HG02759 (cell line): ENCODE measurements around the gene CXCL10.
"Not testable (repeated sequence)": the region's sequence is repeated elsewhere in the genome, so short reads cannot be mapped to it uniquely, and the experiment has no call there.

Experiments
- ATAC-seq: cut with Tn5 transposase; IDR thresholded peaks from one replicate; pipeline ENCODE4 v1.9.1; 2021; ENCODE audit warnings: mild to moderate bottlenecking, moderate library complexity; ENCODE audit not compliant: unreplicated experiment

The CXCL10 gene

GRCh38 chr4:76023389-76023788 lies at the start of gene CXCL10:
TSS of gene CXCL10 (minus strand) at chr4:76023497. CDS start at chr4:76023431, 66 bp downstream.
- ATAC-seq = no peak

- ATAC-seq = no peak
Observed at GRCh38 chr4:76072760-76073159, 49.5 kb upstream of the CXCL10 start.

DNA sequence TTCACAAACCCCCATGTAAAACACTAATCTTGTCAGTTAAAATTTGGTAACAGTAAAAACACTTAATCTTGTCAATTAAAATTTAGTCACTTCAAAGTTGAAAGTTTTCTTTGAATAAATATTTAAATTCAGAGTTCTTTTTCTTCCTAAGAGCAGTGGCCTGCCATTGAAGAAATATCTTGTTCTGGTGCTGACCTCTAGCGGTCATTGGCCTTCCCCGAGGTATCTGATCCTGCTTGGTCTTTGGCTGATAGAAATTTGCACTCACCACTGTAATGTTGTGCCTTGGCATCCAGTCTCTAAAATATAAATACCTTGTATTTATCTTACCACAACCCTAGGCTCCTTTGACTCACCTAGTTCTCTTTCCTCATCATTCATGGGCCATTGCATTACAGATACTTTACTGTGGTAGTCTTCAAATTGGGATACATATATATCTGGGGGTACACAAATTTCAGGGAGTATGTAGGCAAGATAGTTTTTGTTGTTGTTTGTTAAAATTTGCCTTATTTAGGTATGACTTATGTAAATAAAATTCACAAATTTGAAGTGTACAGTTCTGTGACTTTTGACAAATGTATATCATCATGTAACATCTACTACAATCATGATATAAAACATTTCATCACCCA lies 44.5 kb upstream of the CXCL10 start:
- ATAC-seq = peak; percentile 88

GRCh38 chr4:76066546-76066945 lies 43.2 kb upstream of the CXCL10 start:
- ATAC-seq = no peak

DNA sequence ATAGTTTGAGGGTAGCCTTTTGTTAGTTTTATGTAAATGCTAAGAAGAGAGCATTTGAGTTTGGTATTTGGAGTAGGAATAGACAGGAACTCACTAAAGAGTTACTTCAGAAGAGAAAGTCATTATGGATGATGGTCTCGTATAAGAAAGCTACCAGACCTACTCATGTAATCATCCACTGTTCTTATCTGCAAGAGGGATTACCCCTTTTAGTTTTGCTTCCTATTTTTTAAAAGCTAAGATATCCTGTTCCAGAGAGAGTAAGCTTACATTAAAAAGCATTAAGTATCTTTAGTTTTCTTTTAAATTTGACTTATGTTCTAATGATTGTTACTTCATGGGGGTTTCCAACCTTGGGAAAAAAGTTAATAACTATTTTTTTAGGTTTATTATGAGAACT lies 38.7 kb upstream of the CXCL10 start:
- ATAC-seq = peak; percentile 58

GRCh38 chr4:76061421-76061820 lies 38.1 kb upstream of the CXCL10 start:
- no peak for ATAC-seq

DNA sequence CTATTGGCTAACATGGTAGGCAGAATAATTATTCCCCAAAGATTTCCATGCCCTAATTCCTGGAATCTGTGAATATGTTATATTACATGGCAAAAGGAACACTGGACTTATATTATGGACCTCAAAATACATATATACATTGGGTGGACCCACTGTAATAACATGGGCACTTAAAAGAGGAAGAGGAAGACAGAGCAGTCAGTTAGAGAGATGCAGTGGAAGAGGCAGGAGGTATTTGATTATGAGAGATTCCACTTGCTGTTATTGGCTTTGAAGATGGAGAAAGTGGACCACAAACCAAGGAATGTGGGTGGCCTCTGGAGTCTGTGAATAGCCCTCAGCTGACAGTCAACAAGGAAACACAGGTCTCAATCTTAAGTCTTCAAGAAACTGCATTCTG lies 37.2 kb upstream of the CXCL10 start:
- no peak for ATAC-seq

DNA sequence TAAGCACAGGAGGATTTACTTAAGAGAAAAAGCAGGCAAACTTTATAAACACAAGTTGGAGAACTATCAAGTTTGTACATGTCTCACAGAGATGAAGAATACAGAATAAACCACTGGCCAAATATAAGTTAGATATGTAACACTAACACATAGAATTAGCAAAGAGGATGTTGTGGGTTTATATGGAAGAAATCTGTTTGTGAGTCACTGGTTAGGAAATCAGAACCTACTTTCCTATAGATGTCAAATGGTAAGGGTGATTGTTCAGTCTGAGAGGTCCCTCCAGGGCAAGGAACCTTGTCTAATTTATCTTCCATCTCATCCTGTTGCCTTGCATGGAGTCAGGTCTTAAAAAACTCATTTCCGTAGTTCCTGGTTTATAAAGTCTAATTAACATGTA lies 36.5 kb upstream of the CXCL10 start:
- no peak for ATAC-seq

DNA sequence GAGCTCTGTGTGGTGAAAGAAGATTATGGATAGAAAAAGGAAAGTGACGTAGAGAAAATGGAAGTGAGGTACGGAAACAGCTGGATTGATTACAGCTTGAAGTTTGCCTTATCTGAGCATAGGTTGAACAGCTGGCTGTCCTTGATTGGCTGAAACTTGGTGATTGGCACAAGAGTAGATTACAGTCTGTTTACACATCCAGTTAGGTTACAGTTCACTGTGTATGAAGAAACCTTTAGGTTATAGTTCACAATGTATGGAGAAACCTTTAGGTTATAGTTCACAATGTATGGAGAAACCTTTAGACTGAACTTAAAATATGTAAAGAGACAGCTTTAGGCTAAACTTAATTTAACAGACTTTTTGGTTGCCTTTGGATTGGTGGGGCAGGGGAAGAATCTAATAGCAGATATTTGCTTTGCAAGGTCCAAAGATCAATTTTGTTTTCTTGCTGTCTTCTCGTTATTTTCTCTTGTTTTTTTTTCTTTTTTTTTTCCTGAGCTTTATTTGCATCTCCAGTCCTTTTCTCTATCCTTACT lies 35.7 kb upstream of the CXCL10 start:
- no peak for ATAC-seq

DNA sequence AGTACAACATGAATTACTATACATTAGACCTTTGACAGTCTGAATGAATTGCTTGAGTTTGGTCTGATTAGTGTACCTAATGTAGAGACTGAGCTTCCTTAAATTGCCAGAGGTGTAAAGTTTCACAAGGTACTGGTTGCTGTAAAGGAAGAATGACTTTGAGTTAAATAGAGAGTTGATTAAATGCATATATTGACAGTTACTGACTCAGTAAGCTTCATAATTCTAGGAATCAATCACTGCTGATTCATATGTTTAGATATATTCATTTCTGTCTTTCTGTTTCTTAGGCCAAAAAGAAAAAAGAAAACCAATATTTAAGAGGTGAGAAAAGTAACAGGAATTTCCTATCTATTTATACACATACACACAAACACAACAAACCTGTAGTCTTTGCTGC lies 35.0 kb upstream of the CXCL10 start:
- peak; percentile 46 for ATAC-seq

GRCh38 chr4:76055421-76055820 lies 32.1 kb upstream of the CXCL10 start:
- no peak for ATAC-seq

DNA sequence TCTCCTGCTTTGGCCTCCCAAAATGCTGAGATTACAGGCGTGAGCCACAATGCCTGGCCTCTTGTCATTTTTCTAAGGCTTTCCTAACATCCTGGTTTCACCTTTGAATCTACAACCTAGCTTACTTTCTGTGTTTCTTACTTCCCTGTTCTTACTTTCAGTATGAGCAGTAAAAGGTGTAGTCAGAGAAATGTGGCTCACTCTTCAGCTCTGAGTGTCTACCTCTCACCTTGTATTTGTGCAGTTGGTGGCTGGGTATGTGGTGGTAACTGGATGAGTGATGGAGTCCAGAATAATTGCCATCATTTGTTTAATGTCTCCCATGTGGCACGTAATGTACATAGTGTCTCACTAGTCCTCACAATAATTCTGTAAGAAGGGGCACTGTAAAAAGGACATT lies 31.7 kb upstream of the CXCL10 start:
- peak; percentile 95 for ATAC-seq

DNA sequence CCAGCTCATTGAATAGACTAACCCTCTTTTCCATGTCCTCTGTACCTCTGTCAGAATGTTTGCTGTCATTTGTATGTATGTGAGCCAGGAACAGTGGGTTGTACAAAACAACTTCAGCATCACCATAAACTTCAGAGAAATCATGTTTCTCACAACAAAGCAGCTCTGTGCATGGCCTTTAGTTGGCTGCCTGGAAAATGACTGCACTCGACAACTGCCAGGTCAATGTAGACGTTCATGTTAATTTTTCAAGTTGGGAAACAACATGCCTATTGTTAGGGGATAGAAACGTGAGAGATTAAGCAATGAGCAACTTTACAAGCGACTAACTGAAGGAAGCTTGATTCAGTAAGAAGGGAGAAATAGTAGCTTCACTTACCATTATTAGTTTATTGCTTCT lies 30.4 kb upstream of the CXCL10 start:
- no peak for ATAC-seq

GRCh38 chr4:76050560-76051050 lies 27.3 kb upstream of the CXCL10 start:
- not testable (repeated sequence) for ATAC-seq

DNA sequence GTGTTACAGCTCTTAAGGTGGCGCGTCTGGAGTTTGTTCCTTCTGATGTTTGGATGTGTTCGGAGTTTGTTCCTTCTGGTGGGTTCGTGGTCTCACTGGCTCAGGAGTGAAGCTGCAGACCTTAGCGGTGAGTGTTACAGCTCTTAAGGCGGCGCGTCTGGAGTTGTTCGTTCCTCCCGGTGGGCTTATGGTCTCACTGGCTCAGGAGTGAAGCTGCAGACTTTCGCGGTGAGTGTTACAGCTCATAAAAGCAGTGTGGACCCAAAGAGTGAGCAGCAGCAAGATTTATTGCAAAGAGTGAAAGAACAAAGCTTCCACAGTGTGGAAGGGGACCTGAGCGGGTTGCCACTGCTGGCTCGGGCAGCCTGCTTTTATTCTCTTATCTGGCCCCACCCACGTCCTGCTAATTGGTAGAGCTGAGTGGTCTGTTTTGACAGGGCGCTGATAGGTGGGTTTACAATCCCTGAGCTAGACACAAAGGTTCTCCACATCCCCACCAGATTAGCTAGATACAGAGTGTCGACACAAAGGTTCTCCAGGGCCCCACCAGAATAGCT lies 26.6 kb upstream of the CXCL10 start:
- ATAC-seq = not testable (repeated sequence)

DNA sequence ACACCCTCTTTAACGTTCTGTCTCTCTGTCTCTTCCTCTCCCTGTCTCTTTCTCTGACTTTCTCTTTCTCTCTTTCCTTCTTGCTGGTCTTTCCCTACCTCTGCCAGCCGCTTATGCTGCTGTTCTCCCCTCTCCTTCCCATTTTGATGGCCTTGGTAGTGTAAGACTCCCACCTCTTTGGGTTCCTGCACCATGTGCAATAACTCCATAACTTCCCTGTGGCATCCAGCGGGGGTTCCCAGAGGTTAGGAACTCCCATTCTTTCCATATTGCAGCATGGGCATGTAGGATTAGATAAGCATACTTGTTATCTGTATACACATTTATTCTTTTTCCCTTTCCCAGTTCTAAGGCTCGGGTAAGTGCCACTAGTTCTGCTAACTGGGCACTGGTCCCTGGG lies 21.4 kb upstream of the CXCL10 start:
- not testable (repeated sequence) for ATAC-seq

GRCh38 chr4:76043306-76043705 lies 20.0 kb upstream of the CXCL10 start:
- ATAC-seq = not testable (repeated sequence)

GRCh38 chr4:76042241-76042998 lies 19.1 kb upstream of the CXCL10 start:
- not testable (repeated sequence) for ATAC-seq

- ATAC-seq = no peak
Observed at GRCh38 chr4:76036855-76037254, 13.6 kb upstream of the CXCL10 start.

DNA sequence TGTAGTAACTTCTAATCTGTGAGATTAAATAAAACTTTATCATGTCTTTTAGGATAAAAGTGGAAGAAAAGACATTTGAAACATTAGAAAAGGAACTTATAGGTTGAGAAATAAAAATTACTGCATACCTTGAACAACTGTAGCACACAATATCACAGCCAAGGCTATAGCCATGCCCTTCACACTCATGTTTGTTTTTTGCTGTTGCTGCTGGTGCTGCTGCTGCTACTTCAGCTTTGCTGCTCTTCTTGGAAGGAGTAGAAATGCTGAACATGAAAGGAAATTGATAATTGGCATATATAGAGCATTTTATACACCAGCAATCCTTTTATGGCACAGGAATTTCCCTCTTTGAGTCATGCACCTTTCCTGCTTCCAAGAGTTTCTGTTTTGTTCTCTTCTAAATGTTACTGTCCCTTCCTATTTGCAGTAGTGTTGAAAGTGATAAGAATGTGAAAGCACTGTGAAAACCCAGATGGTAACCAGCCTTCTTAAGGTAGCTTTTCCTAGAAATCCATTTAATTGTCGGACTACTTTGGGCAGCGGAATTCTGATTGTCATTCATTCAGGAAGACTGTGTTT lies 12.6 kb upstream of the CXCL10 start, which contains the start of gene CXCL11:
CXCL11 (minus strand) TSS at position 272 of the 582 bp plus-strand sequence; CDS start at position 189, 83 bp downstream.
- no peak for ATAC-seq

DNA sequence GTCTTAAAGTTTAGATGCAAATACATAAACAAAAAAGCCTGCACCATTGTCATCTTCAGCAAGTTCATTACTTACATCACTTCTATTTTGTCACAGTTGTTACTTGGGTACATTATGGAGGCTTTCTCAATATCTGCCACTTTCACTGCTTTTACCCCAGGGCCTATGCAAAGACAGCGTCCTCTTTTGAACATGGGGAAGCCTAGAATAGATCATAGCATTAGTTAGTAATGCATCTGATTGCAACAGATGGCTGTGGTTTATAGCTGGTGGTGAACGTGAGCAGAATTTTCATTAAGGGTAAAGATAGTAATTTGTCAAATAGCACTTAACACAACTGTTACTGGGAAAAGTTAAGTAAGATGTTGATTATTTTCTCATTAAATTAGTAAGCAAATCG lies 11.8 kb upstream of the CXCL10 start:
- no peak for ATAC-seq
